ENCODE data around the gene PLXND1.

Gene PLXND1

DNA sequence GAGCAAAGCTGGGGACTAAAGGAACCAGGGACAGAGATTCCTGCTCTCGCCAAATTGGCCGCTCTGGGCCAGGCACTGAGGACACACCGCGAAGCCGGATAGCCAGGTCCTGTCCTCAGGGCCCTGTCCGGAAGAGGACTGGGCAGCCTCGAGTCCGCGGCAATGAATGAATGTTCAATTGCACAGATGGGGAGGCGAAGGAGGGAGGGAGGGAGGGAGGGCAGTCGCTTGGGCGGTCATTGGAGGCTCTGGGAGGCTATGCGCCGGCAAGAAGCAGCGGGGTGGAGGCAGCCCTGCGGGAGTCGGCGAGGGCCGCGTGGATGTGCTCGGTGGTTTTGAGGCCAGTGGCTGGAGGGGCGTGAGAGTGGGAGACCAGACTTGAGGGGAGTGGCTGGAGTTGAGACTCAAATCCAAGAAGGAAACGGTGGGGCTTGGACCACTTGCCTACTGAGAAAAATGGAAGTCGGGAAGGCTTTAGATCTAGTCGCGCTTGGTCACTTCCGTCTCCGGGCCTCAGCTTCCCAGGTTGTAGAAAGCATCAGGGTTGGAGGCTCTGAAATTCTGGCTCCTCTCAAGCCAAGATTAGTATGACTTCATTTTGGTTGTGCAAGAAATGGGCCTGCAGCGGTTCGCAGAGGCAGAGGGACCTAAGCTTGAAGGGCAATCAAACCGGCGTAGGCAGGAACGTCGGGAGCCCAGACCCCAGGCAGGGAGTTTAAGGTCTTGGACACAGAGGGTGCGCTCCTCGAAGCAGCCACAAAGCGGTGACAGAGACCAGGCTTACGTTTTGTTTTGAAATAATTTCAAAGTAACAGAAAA lies 21.1 kb upstream of the PLXND1 start:
- peak; percentile 58 for DNase-seq

GRCh38 chr3:129626744-129627349 lies 20.4 kb upstream of the PLXND1 start:
- peak; percentile 90 for DNase-seq

DNA sequence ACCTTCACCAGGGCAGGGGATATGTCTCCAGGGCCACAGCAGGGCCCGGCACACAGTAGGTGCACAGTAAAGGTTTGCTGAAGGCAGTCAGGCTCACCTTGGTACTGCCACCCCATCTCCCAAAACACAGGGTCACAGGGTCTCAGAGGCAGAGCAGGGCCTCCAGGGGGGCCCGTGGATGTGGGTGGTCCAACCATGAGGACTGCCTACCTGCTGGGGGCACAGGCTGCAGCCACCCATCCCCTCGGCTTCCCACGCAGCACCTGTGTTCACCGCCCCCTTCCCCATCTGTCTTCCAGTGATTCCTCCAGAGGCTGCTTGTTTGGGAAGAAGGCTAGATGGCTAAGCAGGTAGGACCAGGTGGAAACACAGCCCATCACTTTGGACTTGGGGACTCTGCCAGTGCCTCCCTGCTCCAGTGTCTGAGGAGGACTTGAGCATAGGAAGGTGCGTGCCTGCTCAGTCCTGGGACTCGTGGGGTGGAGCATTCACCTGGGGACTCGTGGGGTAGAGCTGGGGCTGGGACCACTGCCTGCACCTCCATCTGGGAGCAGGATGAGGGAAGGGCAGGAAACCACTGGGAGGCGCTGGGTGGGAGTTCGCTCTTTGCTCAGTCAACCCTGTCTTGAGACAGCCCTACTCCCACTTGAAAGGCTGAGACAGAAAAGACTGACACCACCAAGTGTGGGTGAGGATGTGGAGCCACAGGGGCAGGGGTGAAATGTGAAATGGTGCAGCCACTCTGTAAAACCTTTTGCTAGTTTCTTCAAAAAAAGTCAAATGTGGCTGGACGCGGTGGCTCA lies 18.8 kb upstream of the PLXND1 start:
- no peak for DNase-seq

DNA sequence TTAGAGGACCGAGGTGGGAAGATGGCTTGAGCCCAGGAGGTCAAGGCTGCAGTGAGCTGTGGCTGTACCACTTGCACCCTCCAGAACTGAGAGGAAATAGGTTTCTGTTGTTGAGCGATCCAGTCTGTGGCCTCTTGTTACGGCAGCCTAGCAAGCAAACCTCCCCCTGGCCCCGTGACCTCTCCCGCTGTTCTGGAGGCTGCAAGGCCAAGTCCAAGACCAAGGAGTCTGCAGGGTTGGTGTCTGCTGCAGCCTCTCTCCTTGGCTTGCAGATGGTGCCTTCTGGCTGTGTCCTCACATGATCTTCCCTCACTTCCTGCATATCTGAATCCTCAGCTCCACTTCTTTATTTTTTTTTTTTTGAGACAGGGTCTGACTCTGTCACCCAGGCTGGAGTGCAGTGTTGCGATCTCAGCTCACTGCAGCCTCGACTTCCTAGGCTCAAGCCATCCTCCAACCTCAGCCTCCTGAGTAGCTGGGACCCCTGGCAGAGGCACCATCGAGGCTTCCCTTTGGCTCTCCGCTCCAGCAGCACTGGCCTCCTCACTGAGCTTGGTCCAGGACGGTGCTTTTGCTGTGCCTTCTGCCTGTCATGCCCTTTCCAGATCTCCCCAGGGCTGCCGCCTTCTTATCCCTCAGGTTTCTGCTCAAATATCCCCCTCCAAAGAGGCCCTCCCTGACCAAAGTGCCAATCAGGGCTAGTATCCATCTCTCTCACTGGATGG lies 18.0 kb upstream of the PLXND1 start:
- no peak for DNase-seq

- no peak for DNase-seq
These were observed 17.1 kb upstream of the PLXND1 start for GRCh38 chr3:129623447-129624118.

GRCh38 chr3:129622933-129623332 lies 16.5 kb upstream of the PLXND1 start:
- DNase-seq, result no peak

DNA sequence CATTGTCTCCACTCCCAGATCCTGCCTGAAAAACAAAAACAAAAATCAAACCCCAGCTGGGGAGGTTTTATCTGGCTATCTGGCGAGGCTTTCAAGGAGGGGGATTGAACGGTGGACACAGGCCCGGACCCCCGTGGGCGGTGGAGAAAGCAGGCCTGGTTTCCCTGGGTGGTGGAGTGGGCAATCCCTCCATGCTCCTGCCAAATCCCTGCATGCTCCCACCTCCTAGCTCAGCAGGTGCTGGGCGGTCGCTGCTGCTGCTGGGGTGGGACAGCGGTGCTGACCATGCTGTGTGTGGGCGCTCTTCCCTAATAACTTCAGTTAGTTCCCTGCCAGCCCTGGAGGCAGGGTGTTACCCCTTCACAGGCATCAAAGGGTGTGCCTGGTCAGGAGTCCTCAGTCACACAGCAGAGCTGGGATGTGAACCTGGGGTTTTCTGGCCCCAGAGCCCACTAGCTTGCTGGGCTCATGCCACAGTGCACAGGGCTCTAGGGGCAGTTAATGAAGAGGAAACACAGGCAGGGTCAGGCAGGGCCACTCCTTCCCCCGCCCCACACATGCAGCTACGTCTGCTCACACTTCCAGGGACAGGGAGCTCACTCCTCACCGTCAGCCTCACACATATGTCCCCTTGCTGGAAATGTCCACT lies 15.9 kb upstream of the PLXND1 start:
- no peak for DNase-seq

- no peak for DNase-seq
These were observed 15.2 kb upstream of the PLXND1 start for GRCh38 chr3:129621626-129622225.

DNA sequence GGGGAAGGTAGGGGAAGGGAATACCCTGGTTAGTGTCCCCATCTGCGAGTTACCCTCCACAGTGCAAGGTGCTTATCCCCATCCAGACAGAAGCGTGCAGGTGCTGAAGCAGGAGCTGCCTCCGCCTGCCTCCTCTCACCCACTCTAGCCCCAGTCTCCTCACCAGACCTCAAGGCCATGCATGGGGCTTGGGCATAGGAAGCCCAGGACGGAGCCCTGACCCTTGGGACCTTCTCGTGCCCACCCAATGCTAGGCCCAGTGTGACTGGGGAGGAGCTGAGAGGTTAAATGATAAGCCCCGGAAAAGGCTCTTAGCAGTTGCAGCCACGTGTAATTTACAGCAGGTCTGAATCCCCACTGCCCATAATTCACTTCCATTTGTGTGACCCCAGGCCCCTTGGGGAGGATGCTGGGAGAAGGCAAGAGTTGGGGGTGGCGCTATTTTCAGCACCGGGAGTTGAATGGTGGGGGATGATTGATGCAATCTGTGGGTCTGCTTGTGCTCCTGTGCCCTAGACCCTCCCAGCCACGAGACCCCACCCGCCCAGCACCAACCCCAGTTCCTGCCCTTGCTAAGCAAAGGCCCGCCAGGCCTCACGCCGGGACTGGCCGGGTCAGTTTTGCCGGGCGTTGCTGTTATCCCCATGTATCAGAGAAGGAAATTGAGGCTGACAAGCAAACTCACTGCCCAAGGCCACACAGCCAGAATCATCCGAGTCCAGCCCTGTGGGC lies 14.5 kb upstream of the PLXND1 start:
- no peak for DNase-seq

- no peak for DNase-seq
These were observed 13.3 kb upstream of the PLXND1 start for GRCh38 chr3:129619726-129620162.

DNA sequence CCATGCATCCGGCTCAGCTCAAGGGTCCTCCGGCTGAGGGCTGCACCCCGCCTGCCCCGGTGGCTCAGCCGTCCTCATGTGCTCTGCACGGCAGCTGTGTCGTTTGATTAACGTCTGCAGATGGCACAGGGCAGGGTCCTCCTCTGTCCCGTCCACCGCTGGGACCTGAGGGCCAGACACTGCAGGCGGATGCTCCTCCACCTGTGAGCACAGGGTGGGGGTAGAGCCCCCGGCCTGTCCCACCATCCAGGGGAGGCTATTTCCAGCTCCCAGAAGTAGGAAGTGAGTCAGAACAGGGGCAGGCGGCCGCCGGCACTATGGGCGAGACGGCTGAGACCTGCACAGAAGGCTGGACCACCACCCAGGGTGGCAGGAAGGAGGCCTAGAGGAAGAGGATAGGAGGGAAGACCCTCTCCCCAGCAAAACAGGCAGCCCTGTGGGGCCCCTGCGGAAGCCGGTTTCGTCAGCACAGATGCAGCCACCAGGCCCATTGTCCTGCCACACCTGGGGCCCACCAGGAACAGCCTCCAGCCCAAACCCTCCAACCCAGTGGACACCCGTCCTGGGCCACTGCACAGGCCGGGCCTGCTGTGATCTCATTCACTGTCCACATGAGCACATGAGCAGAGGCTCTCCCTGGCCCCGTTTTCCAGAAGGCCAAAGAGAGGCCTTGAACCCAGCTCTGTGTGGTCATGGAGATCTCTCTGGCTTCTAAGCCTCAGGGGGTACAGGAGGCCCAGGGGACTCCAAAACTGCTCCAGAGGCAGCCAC lies 12.6 kb upstream of the PLXND1 start:
- DNase-seq, result no peak

GRCh38 chr3:129618186-129618820 lies 11.8 kb upstream of the PLXND1 start:
- no peak for DNase-seq

DNA sequence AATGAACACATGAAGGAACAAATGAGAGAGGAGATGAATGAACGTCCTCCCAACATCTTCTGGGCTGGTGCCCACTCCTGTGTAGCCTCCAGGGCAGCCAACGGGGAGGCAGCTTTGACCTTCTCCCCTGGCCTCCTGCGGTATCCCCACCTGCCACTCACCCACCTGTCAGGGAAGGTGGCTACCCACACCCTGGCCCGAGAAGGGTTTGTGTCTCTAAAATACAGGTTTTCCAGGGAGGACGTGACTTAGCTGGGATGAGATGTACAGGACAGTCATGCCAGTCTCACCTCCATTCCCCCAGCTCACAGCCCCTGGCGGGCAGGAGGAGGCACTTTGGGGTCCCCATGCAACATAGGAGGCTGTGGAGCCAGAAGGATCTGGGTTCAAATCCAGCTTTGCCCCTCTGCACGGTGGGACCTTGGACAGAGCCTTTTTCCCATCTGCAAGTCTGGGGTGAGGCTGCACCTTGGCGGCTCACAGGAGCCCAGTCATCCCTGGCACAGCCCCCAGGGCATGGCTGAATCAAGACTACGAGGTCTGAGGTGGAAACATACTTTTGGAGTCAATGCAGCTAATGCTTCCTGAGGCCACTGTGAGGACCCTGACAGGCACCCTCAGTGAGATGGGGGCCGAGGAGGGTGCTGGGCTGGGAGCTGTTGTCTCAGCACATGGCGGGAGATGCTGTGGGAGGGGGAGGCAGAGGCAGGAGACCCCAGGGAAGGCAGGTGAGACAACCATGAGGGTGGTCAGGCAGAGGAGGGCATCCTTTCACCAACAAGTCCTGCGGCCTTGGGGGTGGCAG lies 11.1 kb upstream of the PLXND1 start:
- no peak for DNase-seq

DNA sequence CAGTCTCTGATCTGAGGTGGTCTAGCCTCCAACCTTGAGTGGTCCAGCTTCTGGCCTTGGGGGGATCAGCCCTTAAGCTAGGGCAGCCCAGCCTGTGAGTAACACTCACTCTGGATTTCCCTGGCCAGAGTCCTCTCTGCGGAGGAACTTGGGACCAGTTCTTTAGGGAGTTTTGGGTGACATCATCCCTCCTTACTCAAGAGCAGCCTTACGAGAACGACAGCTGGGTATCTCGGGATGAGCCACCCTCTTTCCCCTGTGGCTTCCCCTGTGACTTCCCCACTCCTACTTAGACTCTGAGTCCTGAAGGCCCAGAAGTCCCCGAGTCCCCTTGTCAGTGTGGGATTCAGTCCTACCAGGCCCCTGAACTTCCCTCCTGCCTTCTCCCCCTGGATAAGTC lies 10.2 kb upstream of the PLXND1 start:
- no peak for DNase-seq

GRCh38 chr3:129616291-129616690 lies 9.8 kb upstream of the PLXND1 start:
- DNase-seq, result no peak

DNA sequence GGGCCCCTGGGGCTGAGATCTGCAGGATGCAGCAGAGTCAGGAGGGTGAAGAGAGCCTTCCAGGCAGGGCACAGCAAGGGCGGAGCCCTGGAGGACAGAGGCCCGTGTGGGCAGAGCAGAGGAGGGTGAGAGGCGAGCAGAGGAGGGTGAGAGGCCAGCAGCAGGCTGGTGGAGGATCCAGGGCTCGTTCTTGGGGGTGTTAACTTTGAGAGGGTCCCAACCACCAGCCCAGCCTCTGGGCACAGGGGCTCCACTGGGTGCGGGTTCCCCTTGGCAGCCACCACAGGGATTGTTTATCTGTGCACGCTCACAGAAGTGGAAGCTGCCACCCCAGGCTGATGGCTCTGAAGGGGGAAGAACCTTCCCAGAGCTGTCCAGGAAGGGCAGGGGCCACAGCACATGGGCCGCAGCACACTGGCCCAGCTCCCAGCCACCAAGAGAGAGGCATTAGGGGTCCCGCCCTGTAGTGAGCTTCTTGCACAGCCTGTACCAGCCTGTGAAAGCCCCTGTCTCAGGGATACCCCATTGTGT lies 9.3 kb upstream of the PLXND1 start:
- no peak for DNase-seq

- no peak for DNase-seq
These were observed 8.5 kb upstream of the PLXND1 start for GRCh38 chr3:129614927-129615363.

DNA sequence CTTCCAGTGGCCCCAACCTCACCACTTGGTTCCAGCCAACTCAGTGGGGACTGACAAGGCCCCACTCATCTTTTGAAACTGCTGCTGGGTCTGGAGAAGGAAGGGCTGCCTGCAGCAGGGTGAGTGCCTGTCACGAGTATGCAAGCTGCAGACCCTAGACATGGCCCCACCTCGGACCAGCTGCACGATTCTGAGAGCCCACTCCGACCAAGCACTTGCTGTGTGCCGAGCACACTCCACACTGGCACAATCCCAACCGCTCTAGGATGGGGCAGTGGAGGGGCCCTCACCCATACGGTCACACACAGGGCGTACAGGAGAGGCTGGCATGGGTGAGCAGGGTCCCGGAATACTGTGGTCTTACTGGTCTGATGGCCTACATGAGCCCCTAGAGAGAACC lies 8.0 kb upstream of the PLXND1 start:
- no peak for DNase-seq
